Endothelial cell of umbilical vein (primary cell): ENCODE data around the gene PRRT4. TPM values are rescaled to one million over a fixed set of nuclear protein-coding genes. Genes with fewer than 3 reads are reported as not detected.

Source experiments
- BruUV-seq: library from RNA; stranded (reverse); fragments of 400-500 nt; replicated peaks from 2 replicates; lab custom pipeline; 2021; lab: Mats Ljungman, UMichigan
- CTCF ChIA-PET: fragments of 300-600, 350-600 bp; sonication (Branson Sonifier 250); formaldehyde crosslinking; loops from one replicate; lab custom pipeline; 2021; ENCODE audit warnings: antibody characterized with exemption, inconsistent platforms; lab: Charles Lee
- POLR2A ChIA-PET: fragments of 300-600, 350-600 bp; sonication (Branson Sonifier 250); formaldehyde crosslinking; loops from one replicate; lab custom pipeline; 2021; ENCODE audit warnings: antibody characterized with exemption, inconsistent platforms; lab: Charles Lee
- DNase-seq: peaks from one replicate; pipeline ENCODE4 v3.0.0-alpha.2; 2011; ENCODE audit warnings: low read depth, low spot score
- FAIRE-seq: peaks from 2 replicates; lab custom pipeline; 2011; peaks lifted over from hg19 to GRCh38; lab: Jason Lieb, UNC
- H2AFZ ChIP-seq: 2 replicates; pipeline ENCODE4 v1.6.0; 2012; ENCODE audit warnings: low read depth, low read length, control low read depth, inconsistent platforms
- H3K27ac ChIP-seq: 2 replicates; pipeline ENCODE4 v1.5.1; 2011; ENCODE audit warnings: low read depth, mild to moderate bottlenecking, control low read depth, low read length, moderate library complexity; ENCODE audit not compliant: insufficient read depth
- H3K27me3 ChIP-seq, 2 experiments: 2 replicates each; pipeline versions ENCODE4 v1.6.0 to v1.6.1; 2011; ENCODE audit warnings: low read length in 2 of 2, mixed read lengths in 1 of 2; ENCODE audit not compliant: control insufficient read depth in 2 of 2, insufficient read depth in 2 of 2
- H3K36me3 ChIP-seq, 2 experiments: 2 replicates in 1 of 2; 3 replicates in 1 of 2; pipeline ENCODE4 v1.5.1; 2011; ENCODE audit warnings: low read length in 2 of 2, mild to moderate bottlenecking in 1 of 2, moderate library complexity in 1 of 2; ENCODE audit not compliant: control insufficient read depth in 2 of 2, insufficient read depth in 2 of 2; ENCODE audit errors: extremely low read depth in 1 of 2
- H3K4me1 ChIP-seq: 3 replicates; pipeline ENCODE4 v1.5.1; 2011; ENCODE audit warnings: mild to moderate bottlenecking, low read length; ENCODE audit not compliant: control insufficient read depth, insufficient read depth; ENCODE audit errors: extremely low read depth
- H3K4me2 ChIP-seq: 2 replicates; pipeline ENCODE4 v1.6.1; 2011; ENCODE audit warnings: low read length, control low read depth, mixed read lengths; ENCODE audit not compliant: insufficient read depth
- H3K4me3 ChIP-seq, 3 experiments: fragments of 200-600 bp in 1 of 3; sonication (generic), shearing (Covaris generic) in 1 of 3; replicated peaks in 1 of 3; 2 replicates each; pipeline ENCODE4 v1.5.1; 2011 to 2016; ENCODE audit warnings: control low read depth in 3 of 3, low read length in 3 of 3, mild to moderate bottlenecking in 2 of 3, inconsistent platforms in 1 of 3, low read depth in 1 of 3, moderate library complexity in 1 of 3; ENCODE audit not compliant: insufficient read depth in 1 of 3
- H3K79me2 ChIP-seq: 2 replicates; pipeline ENCODE4 v1.6.0; 2012; ENCODE audit warnings: low read length, inconsistent platforms; ENCODE audit not compliant: control insufficient read depth, insufficient read depth
- H3K9ac ChIP-seq: replicated peaks from 2 replicates; pipeline ENCODE3; 2011; ENCODE audit warnings: low read length, control low read depth; ENCODE audit not compliant: insufficient read depth; ENCODE audit errors: extremely low read depth
- H3K9me1 ChIP-seq: replicated peaks from 3 replicates; pipeline ENCODE4 v1.6.0; 2011; ENCODE audit warnings: mild to moderate bottlenecking, low read length; ENCODE audit not compliant: control insufficient read depth, insufficient read depth; ENCODE audit errors: extremely low read depth
- H3K9me3 ChIP-seq: replicated peaks from 2 replicates; pipeline ENCODE4 v1.5.1; 2012; ENCODE audit warnings: low read length, inconsistent platforms; ENCODE audit not compliant: control insufficient read depth, insufficient read depth
- H4K20me1 ChIP-seq: replicated peaks from 2 replicates; pipeline ENCODE3; 2011; ENCODE audit warnings: mild to moderate bottlenecking, low read length; ENCODE audit not compliant: control insufficient read depth, insufficient read depth; ENCODE audit errors: extremely low read depth
- CTCF ChIP-seq, 2 donors: IDR thresholded peaks; 1 replicate in 1 of 2; 2 replicates in 1 of 2; pipeline ENCODE4 v1.5.1; 2011; ENCODE audit warnings: low read length in 2 of 2, mild to moderate bottlenecking in 2 of 2, moderate library complexity in 2 of 2, control low read depth in 1 of 2, inconsistent platforms in 1 of 2, low read depth in 1 of 2; ENCODE audit not compliant: insufficient read depth in 1 of 2; ENCODE audit errors: extremely low read depth in 1 of 2
- EZH2 ChIP-seq: IDR thresholded peaks from 2 replicates; pipeline ENCODE4 v1.6.1; 2012; ENCODE audit warnings: borderline replicate concordance, low read depth, mild to moderate bottlenecking, moderate library complexity, low read length, inconsistent platforms; ENCODE audit not compliant: severe bottlenecking
- FOS ChIP-seq: IDR thresholded peaks from 2 replicates; pipeline ENCODE4 v1.6.1; 2011; ENCODE audit warnings: mild to moderate bottlenecking, low read length, moderate library complexity, borderline replicate concordance; ENCODE audit not compliant: insufficient read depth
- GATA2 ChIP-seq: IDR thresholded peaks from 2 replicates; pipeline ENCODE4 v1.7.0; 2011; ENCODE audit warnings: low read depth, mild to moderate bottlenecking, moderate library complexity, mixed read lengths, low read length; ENCODE audit not compliant: insufficient read length, insufficient read depth
- JUN ChIP-seq: IDR thresholded peaks from 2 replicates; pipeline ENCODE4 v1.6.1; 2011; ENCODE audit warnings: borderline replicate concordance, low read depth; ENCODE audit not compliant: insufficient read length, insufficient read depth
- MAX ChIP-seq: IDR thresholded peaks from 2 replicates; pipeline ENCODE4 v1.6.1; 2011; ENCODE audit not compliant: insufficient read depth, insufficient read length
- MYC ChIP-seq: IDR thresholded peaks from one replicate; pipeline ENCODE4 v1.6.1; 2011; ENCODE audit warnings: mild to moderate bottlenecking, low read depth, low read length
- POLR2A ChIP-seq: IDR thresholded peaks from 2 replicates; pipeline ENCODE4 v1.6.1; 2012; ENCODE audit warnings: low read depth, mild to moderate bottlenecking, control low read depth, low read length
- POLR2AphosphoS5 ChIP-seq: IDR thresholded peaks from 2 replicates; pipeline ENCODE4 v1.6.1; 2012; ENCODE audit warnings: low read depth, mild to moderate bottlenecking, control low read depth, low read length, moderate library complexity; ENCODE audit not compliant: insufficient read depth
- dilution Hi-C: fragments of 300-500 bp; cut with MboI; formaldehyde crosslinking; loops from one replicate; pipeline ENCODE4 v1.15.0; 2019; ENCODE audit warnings: low sequenced_read_pairs; ENCODE audit not compliant: extremely low pct_ligation_motif_present
- intact Hi-C: fragments of 100-400 bp; cut with micrococcal nuclease; formaldehyde crosslinking; loops from one replicate; pipeline ENCODE4 v1.10.0; 2022
- polyA plus RNA-seq, 4 experiments: library from polyadenylated mRNA; depleted of rRNA in 3 of 4; stranded (reverse) in 3 of 4; unstranded in 1 of 4; fragments of >200 nt; gene quantifications; 2 replicates each; pipeline versions ENCODE4 v1.2.1 to v1.2.3, GENCODE V29; 2011 to 2012; ENCODE audit warnings: missing spikeins in 1 of 4
- total RNA-seq: library from RNA; stranded (reverse); gene quantifications from 2 replicates; pipeline ENCODE4 v1.2.3, GENCODE V29; 2021

The PRRT4 gene
- total and polyA plus RNA-seq, 2 donors (not counting 3 experiments of a cell fraction or from before 2014, with no cell fraction given): 0.03 TPM; not detected in 1

GRCh38 chr7:128353610-128354009, 7.9 kb downstream of the PRRT4 start:
- FAIRE-seq (no peak), DNase-seq (no peak)
- POLR2A ChIA-PET: no interaction called here
- Histone ChIP-seq H3K4me2 (no peak overlapping the region), H3K4me3 (no peak overlapping the region), H3K9me1 (no peaks in the 10 kb centered on the region), H3K9me3 (no peaks in the 10 kb centered on the region), H3K79me2 (no peaks in the 10 kb centered on the region), H3K27me3 (peaks cover 54 to 56% of the 10 kb centered on the region in 2 experiments), H3K9ac (no peak overlapping the region), H2AFZ (no peak overlapping the region), H3K4me1 (no peaks in the 10 kb centered on the region), H3K27ac (no peak overlapping the region), H4K20me1 (no peaks in the 10 kb centered on the region), H3K36me3 (no peaks in the 10 kb centered on the region)
- CTCF ChIA-PET: interaction anchor here (1.0 to 16.4 kb wide), 3 partner anchors 9 to 72 kb away, joined by 5 to 778 read pairs (median 9); no protein-coding TSS in a partner anchor
- dilution Hi-C loops: no loop called here
- BruUV-seq: no TSS peak
- TF ChIP-seq GATA2 (no peak), CTCF (IDR thresholded peaks at IDR 0.05; ENCODE audit: extremely low read depth in 1 of 2, insufficient read depth in 1 of 2, low read depth in 1 of 2, low read length in 2 of 2) (no peak), FOS (no peak), EZH2 (no peak), JUN (no peak), MAX (no peak), MYC (no peak), POLR2AphosphoS5 (no peak), POLR2A (no peak)
- intact Hi-C loops: no loop called here
